ENCODE measurements around the gene CCDC97.

DNA sequence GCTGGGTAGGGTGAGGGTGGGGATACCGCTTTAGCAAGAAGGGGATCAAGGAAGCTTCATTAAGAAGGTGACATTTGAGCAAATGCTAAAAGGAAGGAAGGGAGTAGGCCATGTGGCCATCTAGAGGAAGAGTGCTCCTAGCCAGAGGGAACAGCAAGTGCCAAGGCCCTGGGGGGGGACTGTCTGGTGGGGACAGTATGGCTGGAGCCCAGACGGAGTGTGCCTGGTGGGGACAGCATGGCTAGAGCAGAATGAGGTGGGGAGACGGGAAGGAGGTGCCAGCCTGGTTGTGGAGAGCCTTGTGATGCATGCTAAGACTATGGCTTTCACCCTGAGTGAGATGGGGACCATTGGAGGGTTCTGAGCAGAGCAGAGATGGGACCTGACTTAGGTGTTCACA lies 45.8 kb downstream of the CCDC97 start:
- no peak for TF ChIP-seq TCF7L2 (IDR thresholded peaks at IDR 0.05; ENCODE audit: borderline replicate concordance, low read depth, low read length)
- TF ChIP-seq, protein P1, sequence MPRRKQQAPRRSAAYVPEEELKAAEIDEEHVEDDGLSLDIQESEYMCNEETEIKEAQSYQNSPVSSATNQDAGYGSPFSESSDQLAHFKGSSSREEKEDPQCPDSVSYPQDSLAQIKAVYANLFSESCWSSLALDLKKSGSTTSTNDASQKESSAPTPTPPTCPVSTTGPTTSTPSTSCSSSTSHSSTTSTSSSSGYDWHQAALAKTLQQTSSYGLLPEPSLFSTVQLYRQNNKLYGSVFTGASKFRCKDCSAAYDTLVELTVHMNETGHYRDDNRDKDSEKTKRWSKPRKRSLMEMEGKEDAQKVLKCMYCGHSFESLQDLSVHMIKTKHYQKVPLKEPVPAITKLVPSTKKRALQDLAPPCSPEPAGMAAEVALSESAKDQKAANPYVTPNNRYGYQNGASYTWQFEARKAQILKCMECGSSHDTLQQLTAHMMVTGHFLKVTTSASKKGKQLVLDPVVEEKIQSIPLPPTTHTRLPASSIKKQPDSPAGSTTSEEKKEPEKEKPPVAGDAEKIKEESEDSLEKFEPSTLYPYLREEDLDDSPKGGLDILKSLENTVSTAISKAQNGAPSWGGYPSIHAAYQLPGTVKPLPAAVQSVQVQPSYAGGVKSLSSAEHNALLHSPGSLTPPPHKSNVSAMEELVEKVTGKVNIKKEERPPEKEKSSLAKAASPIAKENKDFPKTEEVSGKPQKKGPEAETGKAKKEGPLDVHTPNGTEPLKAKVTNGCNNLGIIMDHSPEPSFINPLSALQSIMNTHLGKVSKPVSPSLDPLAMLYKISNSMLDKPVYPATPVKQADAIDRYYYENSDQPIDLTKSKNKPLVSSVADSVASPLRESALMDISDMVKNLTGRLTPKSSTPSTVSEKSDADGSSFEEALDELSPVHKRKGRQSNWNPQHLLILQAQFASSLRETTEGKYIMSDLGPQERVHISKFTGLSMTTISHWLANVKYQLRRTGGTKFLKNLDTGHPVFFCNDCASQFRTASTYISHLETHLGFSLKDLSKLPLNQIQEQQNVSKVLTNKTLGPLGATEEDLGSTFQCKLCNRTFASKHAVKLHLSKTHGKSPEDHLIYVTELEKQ (tag by site-specific recombination; IDR thresholded peaks at IDR 0.05; ENCODE audit: borderline replicate concordance): no peak
- TF ChIP-seq, protein P2, sequence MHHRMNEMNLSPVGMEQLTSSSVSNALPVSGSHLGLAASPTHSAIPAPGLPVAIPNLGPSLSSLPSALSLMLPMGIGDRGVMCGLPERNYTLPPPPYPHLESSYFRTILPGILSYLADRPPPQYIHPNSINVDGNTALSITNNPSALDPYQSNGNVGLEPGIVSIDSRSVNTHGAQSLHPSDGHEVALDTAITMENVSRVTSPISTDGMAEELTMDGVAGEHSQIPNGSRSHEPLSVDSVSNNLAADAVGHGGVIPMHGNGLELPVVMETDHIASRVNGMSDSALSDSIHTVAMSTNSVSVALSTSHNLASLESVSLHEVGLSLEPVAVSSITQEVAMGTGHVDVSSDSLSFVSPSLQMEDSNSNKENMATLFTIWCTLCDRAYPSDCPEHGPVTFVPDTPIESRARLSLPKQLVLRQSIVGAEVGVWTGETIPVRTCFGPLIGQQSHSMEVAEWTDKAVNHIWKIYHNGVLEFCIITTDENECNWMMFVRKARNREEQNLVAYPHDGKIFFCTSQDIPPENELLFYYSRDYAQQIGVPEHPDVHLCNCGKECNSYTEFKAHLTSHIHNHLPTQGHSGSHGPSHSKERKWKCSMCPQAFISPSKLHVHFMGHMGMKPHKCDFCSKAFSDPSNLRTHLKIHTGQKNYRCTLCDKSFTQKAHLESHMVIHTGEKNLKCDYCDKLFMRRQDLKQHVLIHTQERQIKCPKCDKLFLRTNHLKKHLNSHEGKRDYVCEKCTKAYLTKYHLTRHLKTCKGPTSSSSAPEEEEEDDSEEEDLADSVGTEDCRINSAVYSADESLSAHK (tag by site-specific recombination; IDR thresholded peaks at IDR 0.05): no peak
- no peak for TF ChIP-seq ZNF274 (IDR thresholded peaks at IDR 0.05; ENCODE audit: low read length)
- TF ChIP-seq ZNF274 (tag by site-specific recombination; IDR thresholded peaks at IDR 0.05; ENCODE audit: borderline replicate concordance): no peak
